ENCODE data around the gene MS4A2. TPM values are rescaled to one million over a fixed set of nuclear protein-coding genes. Genes with fewer than 3 reads are reported as not detected.

The MS4A2 gene
- total RNA-seq, 1 experiment from 2014 or later = not detected

DNA sequence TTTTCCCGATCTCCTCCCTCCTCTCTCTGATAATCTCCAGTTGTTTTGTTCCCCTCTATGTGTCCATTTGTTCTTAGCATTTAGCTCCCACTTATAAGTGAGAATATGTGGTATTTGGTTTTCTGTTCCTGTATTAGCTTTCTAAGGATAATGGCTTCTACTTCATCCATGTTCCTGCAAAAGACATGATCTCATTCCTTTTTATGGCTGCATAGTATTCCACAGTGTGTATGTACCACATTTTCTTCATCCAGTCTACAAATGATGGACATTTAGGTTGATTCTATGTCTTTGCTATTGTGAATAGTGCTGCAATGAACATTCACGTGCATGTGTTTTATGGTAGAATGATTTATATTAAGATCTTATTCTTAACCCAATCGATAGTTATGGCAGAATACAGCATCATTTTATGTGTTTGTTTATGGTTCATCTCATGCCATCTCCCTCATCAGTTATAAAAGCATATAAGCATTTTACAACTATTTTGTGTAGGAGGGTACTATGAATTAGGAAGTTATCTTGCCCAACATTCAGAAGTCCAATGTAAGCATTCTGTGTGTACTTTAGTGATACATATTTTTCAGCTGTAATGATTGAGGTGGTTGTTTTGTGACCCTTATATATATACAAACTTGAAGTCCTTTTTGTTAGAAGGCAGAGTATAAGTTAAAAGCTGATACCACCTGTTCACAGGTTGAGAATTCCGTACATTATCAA lies 28.8 kb upstream of the MS4A2 start:
- H4K20me1 ChIP-seq (ENCODE audit: control insufficient read depth, insufficient read depth, insufficient read length) = no peaks in the 10 kb centered on the region
- no peak overlapping the region for H3K23ac ChIP-seq (ENCODE audit: insufficient read length, low read depth, low read length)
- no peak overlapping the region for H2AK5ac ChIP-seq (ENCODE audit: insufficient read length, low read length)
- TF ChIP-seq, protein P1, sequence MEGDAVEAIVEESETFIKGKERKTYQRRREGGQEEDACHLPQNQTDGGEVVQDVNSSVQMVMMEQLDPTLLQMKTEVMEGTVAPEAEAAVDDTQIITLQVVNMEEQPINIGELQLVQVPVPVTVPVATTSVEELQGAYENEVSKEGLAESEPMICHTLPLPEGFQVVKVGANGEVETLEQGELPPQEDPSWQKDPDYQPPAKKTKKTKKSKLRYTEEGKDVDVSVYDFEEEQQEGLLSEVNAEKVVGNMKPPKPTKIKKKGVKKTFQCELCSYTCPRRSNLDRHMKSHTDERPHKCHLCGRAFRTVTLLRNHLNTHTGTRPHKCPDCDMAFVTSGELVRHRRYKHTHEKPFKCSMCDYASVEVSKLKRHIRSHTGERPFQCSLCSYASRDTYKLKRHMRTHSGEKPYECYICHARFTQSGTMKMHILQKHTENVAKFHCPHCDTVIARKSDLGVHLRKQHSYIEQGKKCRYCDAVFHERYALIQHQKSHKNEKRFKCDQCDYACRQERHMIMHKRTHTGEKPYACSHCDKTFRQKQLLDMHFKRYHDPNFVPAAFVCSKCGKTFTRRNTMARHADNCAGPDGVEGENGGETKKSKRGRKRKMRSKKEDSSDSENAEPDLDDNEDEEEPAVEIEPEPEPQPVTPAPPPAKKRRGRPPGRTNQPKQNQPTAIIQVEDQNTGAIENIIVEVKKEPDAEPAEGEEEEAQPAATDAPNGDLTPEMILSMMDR (conservative IDR thresholded peaks at IDR 0.05) = no peak
- H3K9ac ChIP-seq (ENCODE audit: extremely low read depth, insufficient read length, low read length) = no peak overlapping the region
- no peak overlapping the region for H4K8ac ChIP-seq (replicated peaks; ENCODE audit: insufficient read length, low read depth, low read length)
- no CpG with 5 or more reads among the region's 4 CpGs for WGBS (ENCODE audit: extremely low coverage, insufficient read length, low lambda C conversion rate)
- no peak overlapping the region; a peak in 1 of 5 replicates for H3K4me3 Mint-ChIP-seq
- H3K9me3 Mint-ChIP-seq = peaks cover 0 to 3% of the 10 kb centered on the region in 2 experiments; a peak in 1 of 5 replicates
- no peak overlapping the region for H2BK5ac ChIP-seq (ENCODE audit: insufficient read length, low read length)
- no peak overlapping the region for H2AFZ ChIP-seq (ENCODE audit: low read length)
- no peak overlapping the region for H3K27ac ChIP-seq (ENCODE audit: insufficient read length, low read depth, low read length)
- no peak overlapping the region for H2BK20ac ChIP-seq (ENCODE audit: low read depth, low read length, poor library complexity, severe bottlenecking)
- H3K4me1 ChIP-seq (ENCODE audit: insufficient read depth, low read length) = no peaks in the 10 kb centered on the region
- H3K56ac ChIP-seq (ENCODE audit: insufficient read length, low read depth, low read length) = no peak overlapping the region
- H4K5ac ChIP-seq (ENCODE audit: insufficient read length, low read depth, low read length) = no peak overlapping the region
- no peaks in the 10 kb centered on the region for H3K23me2 ChIP-seq (ENCODE audit: insufficient read length, low read depth, low read length, poor library complexity, severe bottlenecking)
- H3T11ph ChIP-seq (ENCODE audit: low read length) = no peak overlapping the region
- H3K4ac ChIP-seq (ENCODE audit: low read depth, low read length) = no peak overlapping the region
- H2BK120ac ChIP-seq (ENCODE audit: low read depth, low read length, poor library complexity, severe bottlenecking) = no peak overlapping the region
- no peaks in the 10 kb centered on the region; the same call in none of the 2 replicates for H3K27me3 ChIP-seq (ENCODE audit: insufficient read depth, low read length)
- no peaks in the 10 kb centered on the region for H3K79me2 ChIP-seq (ENCODE audit: insufficient read depth, low read length)
- H3K14ac ChIP-seq (ENCODE audit: insufficient read depth, low read length) = no peak overlapping the region
- H2BK12ac ChIP-seq (ENCODE audit: insufficient read length, low read depth, low read length) = no peak overlapping the region
- peaks cover 10 to 14% of the 10 kb centered on the region in 2 experiments for H3K4me1 Mint-ChIP-seq
- H3K9me3 ChIP-seq (ENCODE audit: control insufficient read depth, low read depth, low read length) = no peaks in the 10 kb centered on the region
- no peaks in the 10 kb centered on the region for H3K27me3 Mint-ChIP-seq (ENCODE audit: low read depth)
- H3K27ac Mint-ChIP-seq = no peak overlapping the region
- no peak for DNase-seq
- no peak overlapping the region for H3K4me2 ChIP-seq (ENCODE audit: insufficient read depth, insufficient read length, low read length)
- H4K91ac ChIP-seq (ENCODE audit: insufficient read length, low read depth, low read length) = no peak overlapping the region
- H3K18ac ChIP-seq (ENCODE audit: insufficient read length, low read depth, low read length) = no peak overlapping the region
- H3K36me3 Mint-ChIP-seq (ENCODE audit: insufficient read depth in 1 of 3, low read depth in 3 of 3) = no peaks in the 10 kb centered on the region
- no peak overlapping the region for H2BK15ac ChIP-seq (ENCODE audit: low read depth, low read length)
- no peaks in the 10 kb centered on the region for H3K79me1 ChIP-seq (ENCODE audit: insufficient read depth, low read depth, low read length, poor library complexity, severe bottlenecking)
